GM18505 (cell line): ENCODE results near the gene IL4.

ENCODE experiments used
- ATAC-seq: cut with Tn5 transposase; IDR thresholded peaks from one replicate; pipeline ENCODE4 v1.9.1; 2021; ENCODE audit not compliant: unreplicated experiment
- POLR2A ChIP-seq: IDR thresholded peaks from 4 replicates; pipeline ENCODE4 v1.6.1; 2011; ENCODE audit warnings: borderline replicate concordance; ENCODE audit not compliant: insufficient read depth, insufficient read length; ENCODE audit errors: extremely low read depth

The IL4 gene

GRCh38 chr5:132651838-132652469, 21.8 kb upstream of the IL4 start:
- ATAC-seq: no peak
- TF ChIP-seq POLR2A: no peak

GRCh38 chr5:132653716-132654115, 20.1 kb upstream of the IL4 start:
- no peak for ATAC-seq
- no peak for TF ChIP-seq POLR2A

GRCh38 chr5:132655821-132656773, 17.7 kb upstream of the IL4 start:
- TF ChIP-seq POLR2A: no peak
- no peak for ATAC-seq

- ATAC-seq: no peak
- no peak for TF ChIP-seq POLR2A
These were observed 16.9 kb upstream of the IL4 start for GRCh38 chr5:132656774-132657355.

- TF ChIP-seq POLR2A: no peak
- ATAC-seq: no peak
These were observed 16.0 kb upstream of the IL4 start, which contains the start of gene IL13 for GRCh38 chr5:132657676-132658380. TSS of gene IL13 (plus strand) at chr5:132658173. CDS start at chr5:132658187, 14 bp downstream.

- ATAC-seq: no peak
- TF ChIP-seq POLR2A: no peak
These were observed 15.1 kb upstream of the IL4 start for GRCh38 chr5:132658381-132659302.

- no peak for ATAC-seq
- no peak for TF ChIP-seq POLR2A
These were observed 13.9 kb upstream of the IL4 start for GRCh38 chr5:132659598-132660493.

GRCh38 chr5:132661231-132662003, 12.4 kb upstream of the IL4 start:
- TF ChIP-seq POLR2A: no peak
- ATAC-seq: no peak

GRCh38 chr5:132662004-132662401, 11.8 kb upstream of the IL4 start:
- ATAC-seq: no peak
- TF ChIP-seq POLR2A: no peak

GRCh38 chr5:132662925-132663770, 10.6 kb upstream of the IL4 start:
- peak; percentile 83 for TF ChIP-seq POLR2A
- peak; percentile 49 for ATAC-seq
